Measurements from ENCODE around the gene INF2. TPM values are rescaled to one million over a fixed set of nuclear protein-coding genes. Genes with fewer than 3 reads are reported as not detected.

Gene INF2
- total RNA-seq, 1 donor from 2014 or later, result 126 TPM

GRCh38 chr14:104734601-104734990 is 45.2 kb downstream of the INF2 start:
- FAIRE-seq, result no peak

GRCh38 chr14:104734991-104735779 is 45.8 kb downstream of the INF2 start:
- H3K36me3 ChIP-seq (ENCODE audit: insufficient read depth, low read length), result no peaks in the 10 kb centered on the region
- H3K36me3 Mint-ChIP-seq (ENCODE audit: low read depth, unreplicated experiment), result peaks cover 2% of the 10 kb centered on the region
- peaks cover 8% of the 10 kb centered on the region for H3K4me1 ChIP-seq (ENCODE audit: insufficient read depth, low read length)
- H3K9ac ChIP-seq (ENCODE audit: low read length), result no peak overlapping the region
- DNase-seq (ENCODE audit: low read depth), result no peak
- H2AFZ ChIP-seq (ENCODE audit: low read depth, low read length), result no peak overlapping the region
- no peak overlapping the region for H3K27ac Mint-ChIP-seq (ENCODE audit: unreplicated experiment)
- no peaks in the 10 kb centered on the region for H4K20me1 ChIP-seq (ENCODE audit: insufficient read depth, low read length)
- H3K9me3 Mint-ChIP-seq (ENCODE audit: unreplicated experiment), result no peaks in the 10 kb centered on the region
- TF ChIP-seq CTCF (IDR thresholded peaks at IDR 0.05; ENCODE audit: insufficient read depth, low read depth, low read length) (no peak), EZH2 (IDR thresholded peaks at IDR 0.05; ENCODE audit: insufficient read depth, low read length) (no peak)
- H3K27me3 Mint-ChIP-seq (ENCODE audit: low read depth, unreplicated experiment), result peaks cover 6% of the 10 kb centered on the region
- H3K27me3 ChIP-seq (ENCODE audit: insufficient read depth, low read length), result no peaks in the 10 kb centered on the region
- H3K4me3 ChIP-seq (ENCODE audit: insufficient read depth, low read depth, low read length), result no peak overlapping the region
- H3K4me1 Mint-ChIP-seq (ENCODE audit: low read depth, unreplicated experiment), result no peaks in the 10 kb centered on the region
- no peaks in the 10 kb centered on the region for H3K79me2 ChIP-seq (ENCODE audit: insufficient read depth, low read length)
- H3K27ac ChIP-seq (ENCODE audit: low read depth, low read length), result no peak overlapping the region
- no peaks in the 10 kb centered on the region for H3K9me3 ChIP-seq (ENCODE audit: insufficient read depth, low read depth, low read length)
- FAIRE-seq, result no peak
- no peak overlapping the region for H3K4me3 Mint-ChIP-seq (ENCODE audit: unreplicated experiment)
- H3K4me2 ChIP-seq (ENCODE audit: low read length), result no peak overlapping the region

More at GRCh38 chr14:104734601-104734990, 45.2 kb downstream of the INF2 start:
- Histone ChIP-seq H3K79me2 (ENCODE audit: insufficient read depth, low read length) (no peaks in the 10 kb centered on the region), H3K4me2 (ENCODE audit: low read length) (no peak overlapping the region), H3K9ac (ENCODE audit: low read length) (no peak overlapping the region), H3K27me3 (ENCODE audit: insufficient read depth, low read length) (no peaks in the 10 kb centered on the region), H3K27ac (ENCODE audit: low read depth, low read length) (no peak overlapping the region), H3K36me3 (ENCODE audit: insufficient read depth, low read length) (no peaks in the 10 kb centered on the region), H4K20me1 (ENCODE audit: insufficient read depth, low read length) (no peaks in the 10 kb centered on the region), H3K9me3 (ENCODE audit: insufficient read depth, low read depth, low read length) (no peaks in the 10 kb centered on the region), H3K4me3 (ENCODE audit: insufficient read depth, low read depth, low read length) (no peak overlapping the region), H3K4me1 (ENCODE audit: insufficient read depth, low read length) (peaks cover 8% of the 10 kb centered on the region), H2AFZ (ENCODE audit: low read depth, low read length) (no peak overlapping the region)
- TF ChIP-seq EZH2 (IDR thresholded peaks at IDR 0.05; ENCODE audit: insufficient read depth, low read length) (no peak), CTCF (IDR thresholded peaks at IDR 0.05; ENCODE audit: insufficient read depth, low read depth, low read length) (no peak)
- Mint-ChIP-seq H3K36me3 (ENCODE audit: low read depth, unreplicated experiment) (no peaks in the 10 kb centered on the region), H3K4me1 (ENCODE audit: low read depth, unreplicated experiment) (no peaks in the 10 kb centered on the region), H3K27ac (ENCODE audit: unreplicated experiment) (no peak overlapping the region), H3K4me3 (ENCODE audit: unreplicated experiment) (no peak overlapping the region), H3K27me3 (ENCODE audit: low read depth, unreplicated experiment) (peaks cover 7% of the 10 kb centered on the region), H3K9me3 (ENCODE audit: unreplicated experiment) (no peaks in the 10 kb centered on the region)
- no peak for DNase-seq (ENCODE audit: low read depth)
